Adrenal gland (tissue), 5 donors: ENCODE results near the gene TECPR1.

Experiments
- CTCF ChIP-seq, 6 experiments: fragments of 450-650 bp in 4 of 6; fragments of 200-600 bp in 2 of 6; sonication (generic) in 1 of 6; IDR thresholded peaks; 1 replicate in 5 of 6; 2 replicates in 1 of 6; pipeline versions ENCODE4 v1.5.1 to v1.8.0; 2016 to 2021; ENCODE audit warnings: antibody characterized with exemption in 6 of 6, mild to moderate bottlenecking in 2 of 6, moderate library complexity in 1 of 6
- POLR2A ChIP-seq, 2 donors: fragments of 450-650 bp; IDR thresholded peaks; one replicate each; pipeline ENCODE4 v1.6.1; 2017; ENCODE audit warnings: antibody characterized with exemption in 2 of 2, mild to moderate bottlenecking in 2 of 2, moderate library complexity in 1 of 2
- donor health status: DM: no; HTN: no; CAD: no.

GRCh38 chr7:98191668-98192431 is 60.2 kb downstream of the TECPR1 start:
- TF ChIP-seq POLR2A (IDR thresholded peaks at IDR 0.05) (no peak), CTCF (IDR thresholded peaks at IDR 0.05) (no peak)
